Activated naive CD8-positive, alpha-beta T cell treated with anti-CD3 and anti-CD28 coated beads, Interleukin-2, amount 50 U/mL, for 16 hours (primary cell): ENCODE results near the gene HOXC10.

ENCODE experiments used
- DNase-seq: peaks from one replicate; pipeline ENCODE4 v3.0.0-alpha.2; 2020; ENCODE audit warnings: low read depth, low spot score

HOXC10 gene

DNA sequence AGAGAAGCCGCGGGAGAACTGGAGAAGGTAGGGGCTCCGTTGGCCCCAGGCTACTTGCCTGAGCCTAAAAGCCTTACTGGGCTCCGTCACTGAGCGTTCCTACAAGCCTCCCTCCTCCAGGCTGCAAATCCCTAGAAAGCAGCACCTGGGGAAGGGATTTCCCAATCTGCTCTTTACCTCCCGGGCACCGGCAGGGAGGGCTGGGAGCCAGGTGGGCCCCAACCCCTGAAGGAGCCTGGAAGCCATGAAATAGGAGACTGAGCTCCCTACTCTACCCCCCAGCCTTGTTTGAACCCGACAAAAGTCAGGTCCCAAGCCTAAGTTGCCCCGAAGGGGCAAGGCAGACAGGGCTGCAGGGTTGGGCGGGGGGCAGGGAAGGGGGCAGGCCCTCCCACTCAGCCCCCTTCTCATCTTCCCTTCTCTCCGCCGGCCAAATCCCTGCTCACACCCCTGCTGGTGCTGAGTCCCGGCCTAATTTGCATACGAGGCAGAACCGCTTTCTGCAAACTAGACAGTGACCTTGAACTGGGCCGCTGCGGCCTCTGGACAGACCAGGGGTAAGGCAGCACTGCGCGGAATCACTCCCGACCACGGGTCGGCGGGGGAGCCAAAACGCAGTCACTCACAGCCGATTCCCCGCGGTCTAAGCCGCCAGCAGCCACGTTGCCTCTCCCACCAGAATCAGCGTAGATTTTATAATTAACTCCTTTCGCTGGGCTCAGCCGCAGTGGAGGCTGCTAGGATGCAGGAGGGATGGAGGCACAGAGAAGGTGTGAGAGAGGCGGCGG is 34.0 kb upstream of the HOXC10 start:
- DNase-seq, result no peak

DNA sequence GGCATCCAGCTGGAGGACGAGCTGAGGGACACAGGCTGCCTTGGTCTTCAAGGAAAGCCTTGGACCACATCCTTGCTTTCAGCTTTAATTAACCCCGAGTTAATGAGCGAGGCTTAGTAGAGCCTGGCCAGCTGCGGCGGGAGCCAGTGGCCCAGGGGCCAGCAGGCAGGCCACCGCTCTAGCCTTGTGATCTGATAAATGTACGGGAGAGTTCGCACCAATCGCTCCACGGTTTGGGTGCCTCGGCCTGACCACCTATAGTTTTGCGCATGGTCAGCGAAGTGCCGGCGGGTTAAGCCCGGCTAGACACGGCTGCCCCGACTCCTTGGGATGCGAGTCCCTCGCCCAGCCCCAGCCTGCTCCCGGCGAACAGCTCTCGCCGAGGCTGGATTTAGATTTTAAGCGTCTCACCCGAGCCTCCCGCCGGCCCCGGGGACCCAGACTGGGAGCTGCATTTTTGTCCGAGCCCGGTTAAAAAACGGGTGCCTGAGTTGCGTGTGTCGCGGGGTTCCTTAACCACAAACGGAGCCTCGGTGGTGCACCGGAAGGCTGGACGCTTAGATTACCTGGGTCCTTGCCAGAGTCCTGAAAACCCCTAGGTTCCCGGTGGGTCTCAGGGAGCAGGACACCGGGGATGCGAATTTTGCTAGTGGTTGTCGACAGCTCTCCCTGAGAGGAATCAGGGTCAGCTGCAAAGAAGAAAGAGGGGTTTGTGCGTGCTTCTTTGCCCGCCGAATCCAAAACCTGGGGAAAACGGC is 33.2 kb upstream of the HOXC10 start:
- DNase-seq, result no peak

DNA sequence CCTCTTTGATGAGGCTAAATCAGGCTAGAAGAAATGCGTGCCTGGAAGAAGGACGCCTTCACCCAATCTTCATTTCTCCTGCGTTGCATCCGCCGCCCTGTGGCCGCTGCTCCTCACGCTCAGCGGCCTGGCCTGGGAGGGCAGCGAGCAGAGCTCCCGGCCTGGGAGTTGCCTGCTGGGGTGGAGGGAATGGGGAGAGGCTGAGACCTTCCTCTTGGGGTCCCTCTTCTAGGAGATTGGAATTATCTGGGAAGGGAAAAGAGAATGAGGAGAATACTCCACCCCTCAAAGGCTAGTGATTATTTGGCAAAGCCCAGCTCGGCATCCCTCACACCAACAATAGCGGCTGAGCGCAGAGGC is 32.6 kb upstream of the HOXC10 start:
- DNase-seq, result no peak

DNA sequence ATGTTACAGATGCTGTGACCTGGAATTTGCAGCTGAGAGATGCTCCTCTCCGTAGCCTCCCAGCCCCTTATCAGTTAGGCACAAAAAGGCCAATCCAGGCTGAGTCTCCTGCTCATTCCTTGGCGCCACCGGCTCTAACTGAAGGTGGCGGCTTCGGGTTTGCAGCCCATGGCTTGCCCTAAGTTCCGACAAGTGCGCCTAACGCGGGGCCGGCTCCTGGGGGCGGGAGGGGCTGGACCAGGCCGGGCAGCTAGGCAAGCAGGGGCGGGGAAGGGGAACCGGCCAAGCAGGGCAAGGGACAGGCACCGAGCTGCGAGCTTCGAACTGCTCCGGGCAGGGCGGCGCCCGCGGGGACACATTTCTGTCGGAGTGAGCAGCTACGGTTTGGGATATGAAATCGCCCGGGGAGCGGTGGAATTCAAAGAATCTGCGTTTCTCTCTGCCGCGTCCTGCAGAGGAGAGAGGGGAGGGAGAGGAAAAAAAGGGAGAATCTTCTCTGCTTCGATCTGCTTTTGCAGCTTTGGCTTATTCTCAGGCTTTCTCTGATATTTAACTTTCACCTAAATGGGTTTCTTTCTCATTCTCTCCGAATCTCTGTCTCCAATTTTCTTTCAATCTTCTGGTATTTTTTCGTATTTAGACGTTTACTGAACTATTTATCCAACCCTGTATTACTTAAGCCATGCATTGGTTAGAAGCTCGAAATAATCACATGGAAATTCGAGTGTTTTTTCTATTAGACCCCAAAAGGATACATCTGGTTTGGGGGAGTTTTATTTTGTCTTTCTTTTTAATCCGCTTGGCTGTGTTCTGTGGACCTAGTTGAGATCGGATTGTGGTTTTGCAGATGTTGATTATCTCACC is 31.8 kb upstream of the HOXC10 start:
- no peak for DNase-seq

DNA sequence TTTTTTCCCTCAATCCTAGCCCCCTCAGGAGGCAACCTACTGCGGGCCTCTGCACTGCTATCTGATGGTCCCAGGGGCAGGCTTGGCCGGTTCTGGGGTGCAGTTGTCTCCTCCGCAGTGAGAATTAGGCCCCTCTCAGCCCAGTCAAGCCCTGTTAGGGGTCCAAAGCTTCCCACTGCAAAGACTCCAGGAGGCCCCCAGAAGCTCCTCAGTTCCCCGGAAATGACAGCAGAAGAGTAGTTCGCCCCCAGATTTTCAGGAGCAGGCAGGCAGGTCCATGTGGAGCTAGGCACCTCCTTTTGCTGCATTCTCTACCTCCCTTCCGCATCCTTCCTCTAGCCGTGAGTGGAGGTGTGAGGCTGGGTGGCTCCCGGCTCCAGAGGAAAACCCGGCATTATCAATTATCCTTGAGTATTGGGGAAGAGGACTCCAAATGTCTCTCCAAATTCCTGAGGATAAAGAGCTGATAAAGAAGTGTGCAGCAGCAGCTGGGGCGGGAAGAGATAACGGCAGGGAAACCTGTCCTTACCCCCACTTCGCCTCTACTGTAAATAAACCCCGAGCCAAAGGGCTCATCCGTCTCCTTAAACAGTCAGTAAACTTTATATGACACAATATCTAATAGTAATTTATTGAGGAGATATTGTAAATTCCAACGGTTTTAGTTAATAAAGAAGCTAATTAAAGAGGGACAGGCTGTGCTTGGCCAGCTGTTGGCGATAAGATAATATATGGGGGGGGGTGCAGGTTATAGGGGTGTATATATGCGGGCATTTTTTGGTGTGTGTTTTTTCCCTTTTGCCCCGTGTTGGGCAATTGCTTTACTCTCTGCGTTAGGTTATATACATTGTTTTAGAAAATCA is 30.9 kb upstream of the HOXC10 start:
- DNase-seq, result no peak

GRCh38 chr12:53954694-53955035 is 30.3 kb upstream of the HOXC10 start, which contains the start of gene HOXC12:
TSS of gene HOXC12 (plus strand) at chr12:53954903. CDS start at chr12:53954930, 27 bp downstream.
- no peak for DNase-seq

- DNase-seq, result no peak
These were observed 29.7 kb upstream of the HOXC10 start for GRCh38 chr12:53955036-53955775.

DNA sequence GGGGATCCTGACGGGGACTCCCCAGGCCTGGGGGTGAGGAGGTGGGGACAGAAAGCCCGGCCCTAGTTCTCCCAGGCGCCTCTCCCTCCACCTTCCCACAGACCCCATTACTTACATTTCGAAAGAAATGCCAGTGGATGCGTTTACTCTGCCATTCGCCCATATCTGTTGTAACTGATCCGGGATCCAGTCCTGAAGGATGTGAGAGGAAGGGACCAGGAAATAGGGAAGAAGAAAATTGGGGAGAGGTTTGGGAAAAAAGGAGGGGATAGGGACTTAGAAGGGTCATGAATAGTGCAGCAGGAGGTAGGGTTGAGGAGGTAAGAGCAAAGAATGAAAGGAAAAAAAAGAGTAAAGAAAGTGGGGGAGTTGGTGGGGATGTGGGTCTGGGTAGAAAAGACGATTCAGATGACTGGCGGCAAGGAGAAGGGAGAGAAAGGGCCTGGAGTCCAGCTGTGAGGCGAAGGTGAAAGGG is 29.1 kb upstream of the HOXC10 start:
- DNase-seq, result no peak

DNA sequence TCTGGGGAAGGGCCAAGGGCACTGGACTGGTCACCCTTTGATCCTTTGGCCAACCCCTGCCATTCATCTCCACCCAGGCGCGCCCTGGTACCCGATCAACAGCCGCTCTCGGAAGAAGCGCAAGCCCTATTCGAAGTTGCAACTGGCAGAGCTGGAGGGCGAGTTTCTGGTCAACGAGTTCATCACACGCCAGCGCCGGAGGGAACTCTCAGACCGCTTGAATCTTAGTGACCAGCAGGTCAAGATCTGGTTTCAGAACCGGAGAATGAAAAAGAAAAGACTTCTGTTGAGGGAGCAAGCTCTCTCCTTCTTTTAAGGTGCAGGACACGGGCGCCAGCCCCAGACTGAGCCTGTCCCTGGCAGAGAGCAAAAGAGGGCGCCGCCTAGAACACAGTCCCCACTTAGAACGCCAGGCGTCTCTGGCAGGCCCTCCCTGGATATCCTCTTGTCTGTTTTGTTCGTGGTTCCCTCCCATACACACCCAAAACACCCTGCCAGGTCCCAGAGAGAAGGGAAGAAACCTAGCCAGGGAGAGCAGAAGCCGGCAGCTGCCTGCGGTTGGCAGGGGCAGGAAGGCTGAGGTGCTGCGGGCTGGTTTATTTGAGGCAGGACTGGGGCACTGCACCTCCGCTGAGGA is 28.6 kb upstream of the HOXC10 start:
- no peak for DNase-seq

GRCh38 chr12:53956914-53957536 is 27.9 kb upstream of the HOXC10 start:
- no peak for DNase-seq

GRCh38 chr12:53958128-53958527 is 26.8 kb upstream of the HOXC10 start:
- no peak for DNase-seq

GRCh38 chr12:53959314-53959713 is 25.6 kb upstream of the HOXC10 start:
- no peak for DNase-seq

GRCh38 chr12:53960187-53961024 is 24.5 kb upstream of the HOXC10 start:
- DNase-seq, result no peak

GRCh38 chr12:53961025-53961761 is 23.8 kb upstream of the HOXC10 start:
- no peak for DNase-seq

DNA sequence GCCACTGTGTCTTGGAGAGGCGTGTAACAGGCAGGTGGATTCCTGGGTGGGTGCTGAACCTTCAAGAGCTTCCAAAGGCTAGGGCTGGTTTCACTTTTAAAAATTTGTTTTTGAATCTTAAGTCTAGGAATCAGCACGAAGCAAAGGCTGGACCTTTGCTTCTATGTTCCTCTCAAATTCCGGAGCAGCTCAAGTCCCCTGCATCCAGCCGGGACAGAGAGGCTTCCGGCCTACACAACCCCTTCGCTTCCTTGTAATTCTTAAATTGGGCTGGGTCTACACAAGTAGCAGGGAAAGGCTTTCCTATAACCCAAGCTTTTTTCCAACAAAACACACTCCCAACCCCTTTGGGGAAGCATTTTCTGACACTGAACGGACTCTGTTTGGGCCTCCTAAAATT is 21.9 kb upstream of the HOXC10 start:
- DNase-seq, result no peak

DNA sequence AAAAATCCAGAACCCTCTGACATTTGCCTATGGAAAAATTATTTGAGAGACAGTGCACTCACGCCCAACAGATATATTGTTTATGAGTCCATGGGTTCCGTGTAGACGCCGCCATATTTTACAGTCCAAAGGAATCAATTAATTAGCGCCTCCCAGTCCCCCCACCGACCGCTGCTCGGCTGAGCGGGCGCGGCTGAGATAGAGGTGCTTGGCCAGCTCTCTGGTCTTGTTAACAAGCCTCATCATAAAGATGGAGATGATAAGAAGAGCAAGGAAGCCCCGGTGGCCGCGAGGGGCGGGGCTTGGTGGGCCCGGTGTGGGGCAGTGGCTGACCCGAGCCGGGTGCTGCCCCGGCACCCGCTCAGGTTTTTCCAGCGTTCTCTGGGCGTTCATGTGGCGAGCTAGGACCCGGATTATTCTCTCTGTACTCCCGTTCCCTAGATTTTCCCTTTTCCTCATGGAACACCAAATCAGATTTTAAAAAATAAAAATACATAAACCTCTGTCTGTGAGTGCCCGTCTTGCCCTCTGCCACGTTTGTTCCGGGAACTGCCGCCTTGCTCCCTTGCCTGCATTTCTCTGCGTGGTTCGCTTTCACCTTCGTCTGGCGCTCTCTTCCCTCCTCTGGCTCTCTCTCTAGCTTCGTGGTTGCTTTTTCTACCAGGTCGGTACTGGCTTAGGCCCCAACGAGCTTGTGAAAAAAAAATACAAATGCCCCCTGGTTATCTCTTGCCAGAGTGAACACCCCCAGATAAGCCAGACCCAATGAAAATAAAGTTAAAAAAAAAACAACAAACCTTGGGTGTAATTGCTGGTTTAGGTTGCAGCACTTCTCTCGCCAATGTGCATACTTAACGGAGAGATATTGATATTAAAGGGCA is 21.3 kb upstream of the HOXC10 start:
- no peak for DNase-seq

DNA sequence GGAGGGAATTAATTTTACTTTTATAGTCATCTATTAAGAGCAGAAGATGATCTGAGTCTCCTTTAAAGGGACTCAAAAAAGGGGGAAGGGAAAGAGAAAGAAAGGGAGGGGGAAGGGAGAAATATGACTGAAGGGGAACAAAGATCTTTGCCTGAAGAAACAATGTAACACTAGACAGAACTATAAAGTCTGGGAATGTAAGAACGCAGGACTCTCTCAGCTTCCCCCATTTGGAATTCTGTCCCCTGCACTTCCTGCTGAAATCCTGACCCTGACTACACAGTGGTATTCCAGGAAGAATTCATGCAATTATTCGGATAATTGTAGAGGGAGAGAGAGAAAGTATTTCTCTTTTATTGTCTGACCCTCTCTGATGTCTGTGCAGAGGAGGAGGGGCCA is 20.6 kb upstream of the HOXC10 start:
- no peak for DNase-seq
